ENCODE data around the gene CYTH3.

GRCh38 chr7:6273917-6274630, 1.6 kb upstream of the CYTH3 start:
- TF ChIP-seq CTCF (IDR thresholded peaks at IDR 0.05; ENCODE audit: poor library complexity) (no peak), EZH2 (IDR thresholded peaks at IDR 0.05; ENCODE audit: borderline replicate concordance) (no peak)

All from hepatocyte (in vitro differentiated cells).